ENCODE measurements around the gene NECTIN3.
A peak's percentile ranks its signal among the peaks of the same experiment; 100 is the strongest.

NECTIN3 gene, protein sequence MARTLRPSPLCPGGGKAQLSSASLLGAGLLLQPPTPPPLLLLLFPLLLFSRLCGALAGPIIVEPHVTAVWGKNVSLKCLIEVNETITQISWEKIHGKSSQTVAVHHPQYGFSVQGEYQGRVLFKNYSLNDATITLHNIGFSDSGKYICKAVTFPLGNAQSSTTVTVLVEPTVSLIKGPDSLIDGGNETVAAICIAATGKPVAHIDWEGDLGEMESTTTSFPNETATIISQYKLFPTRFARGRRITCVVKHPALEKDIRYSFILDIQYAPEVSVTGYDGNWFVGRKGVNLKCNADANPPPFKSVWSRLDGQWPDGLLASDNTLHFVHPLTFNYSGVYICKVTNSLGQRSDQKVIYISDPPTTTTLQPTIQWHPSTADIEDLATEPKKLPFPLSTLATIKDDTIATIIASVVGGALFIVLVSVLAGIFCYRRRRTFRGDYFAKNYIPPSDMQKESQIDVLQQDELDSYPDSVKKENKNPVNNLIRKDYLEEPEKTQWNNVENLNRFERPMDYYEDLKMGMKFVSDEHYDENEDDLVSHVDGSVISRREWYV

DNA sequence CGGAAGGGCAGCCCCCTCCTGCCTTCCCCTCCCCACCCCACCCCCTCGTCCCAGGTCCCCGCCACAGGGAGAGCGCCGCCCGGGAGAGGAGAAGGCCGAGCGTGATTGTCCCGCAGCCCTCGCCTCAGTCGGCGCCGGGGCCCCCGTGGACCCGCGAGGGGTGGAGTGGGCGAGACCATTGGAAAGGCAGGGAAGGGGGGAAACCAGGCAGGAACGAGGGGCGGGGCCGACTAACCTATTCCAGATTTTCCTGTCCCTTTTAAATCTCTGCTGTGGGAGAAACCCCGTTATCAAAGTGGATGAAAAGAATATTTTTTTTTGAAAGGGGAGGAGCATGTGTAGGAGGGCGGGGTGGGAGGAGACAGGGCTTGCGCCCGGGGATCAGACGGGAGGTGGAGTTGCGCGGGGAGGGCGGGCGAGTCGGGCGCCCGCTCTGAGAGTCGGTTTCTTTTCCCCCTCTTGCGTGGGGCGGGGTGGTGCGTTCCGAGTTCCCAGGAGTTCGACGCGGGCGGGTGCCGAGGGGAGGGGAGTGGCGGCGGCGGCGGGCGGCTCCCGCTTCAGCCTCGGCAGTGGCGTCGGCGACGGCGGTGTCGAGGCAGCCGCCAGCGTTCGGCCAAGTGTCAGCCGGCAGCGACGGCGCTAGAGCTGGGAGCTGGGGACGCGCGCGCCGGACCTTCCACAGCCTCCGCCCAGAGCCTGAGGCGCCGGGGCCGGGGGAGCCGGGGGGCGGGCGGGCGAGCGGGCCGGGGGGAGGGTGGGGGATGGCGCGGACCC lies at the start of gene NECTIN3:
Gene NECTIN3, plus strand, starts transcription at position 560 of the 774 bp plus-strand sequence. Its CDS starts 202 bp downstream, at position 762.
- peak; percentile 63 for DNase-seq (ENCODE audit: low read depth, low spot score)

DNA sequence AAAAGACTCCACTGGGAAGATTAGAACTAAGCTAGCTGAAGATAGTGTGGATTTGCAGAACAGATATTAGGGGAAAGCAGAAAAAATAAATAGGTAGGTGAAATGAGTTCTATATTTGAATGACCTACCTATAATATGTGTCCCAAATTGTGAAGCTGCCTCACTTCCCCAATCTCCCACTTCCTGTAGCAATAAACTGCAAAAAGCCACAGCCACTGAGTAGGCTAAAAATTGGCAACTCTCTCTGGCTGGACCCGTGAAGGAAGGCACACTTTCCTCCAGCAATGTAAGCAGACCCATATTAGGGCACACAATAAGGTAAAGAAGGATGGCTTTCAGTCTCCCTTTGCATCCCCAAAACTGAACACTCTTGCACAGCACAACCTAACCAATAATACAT lies 43.7 kb upstream of the NECTIN3 start:
- no peak for DNase-seq (ENCODE audit: low read depth, low spot score)

DNA sequence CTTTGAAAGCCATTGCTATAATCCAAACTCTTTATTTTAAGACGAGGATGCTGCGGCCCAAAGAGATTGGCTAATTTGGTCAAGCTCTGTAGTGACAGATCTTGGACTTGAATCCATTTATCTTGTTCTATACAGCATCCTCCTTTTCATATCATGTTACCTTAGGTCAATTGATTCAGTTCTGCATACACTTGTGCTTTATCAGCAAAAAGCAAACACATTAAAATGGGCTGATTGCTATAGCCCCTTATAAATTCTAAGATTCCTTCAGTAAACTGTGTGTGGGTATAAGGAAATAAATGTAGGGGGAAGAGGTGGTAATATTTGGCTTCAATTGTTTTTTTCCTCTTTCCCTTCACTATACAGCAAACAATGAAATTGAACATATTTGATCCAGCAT lies 40.1 kb upstream of the NECTIN3 start:
- DNase-seq (ENCODE audit: low read depth, low spot score), result no peak

DNA sequence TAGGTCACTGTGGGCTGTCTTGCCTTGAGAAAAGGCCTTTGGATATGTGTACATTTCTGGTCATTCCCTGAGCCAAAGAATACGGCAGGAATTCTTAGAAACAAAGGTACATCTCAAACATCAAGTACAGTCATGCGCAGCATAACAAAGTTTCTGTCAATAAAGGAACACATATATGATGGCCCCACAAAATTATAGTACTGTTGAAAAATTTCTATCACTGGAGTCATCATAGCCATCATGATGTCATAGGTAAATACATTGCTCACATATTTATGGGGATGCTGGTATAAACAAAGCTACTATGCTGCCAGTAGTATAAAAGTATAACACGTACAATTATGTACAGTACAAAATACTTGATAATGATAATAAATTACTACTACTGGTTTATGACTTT lies 38.9 kb upstream of the NECTIN3 start:
- DNase-seq (ENCODE audit: low read depth, low spot score), result no peak

DNA sequence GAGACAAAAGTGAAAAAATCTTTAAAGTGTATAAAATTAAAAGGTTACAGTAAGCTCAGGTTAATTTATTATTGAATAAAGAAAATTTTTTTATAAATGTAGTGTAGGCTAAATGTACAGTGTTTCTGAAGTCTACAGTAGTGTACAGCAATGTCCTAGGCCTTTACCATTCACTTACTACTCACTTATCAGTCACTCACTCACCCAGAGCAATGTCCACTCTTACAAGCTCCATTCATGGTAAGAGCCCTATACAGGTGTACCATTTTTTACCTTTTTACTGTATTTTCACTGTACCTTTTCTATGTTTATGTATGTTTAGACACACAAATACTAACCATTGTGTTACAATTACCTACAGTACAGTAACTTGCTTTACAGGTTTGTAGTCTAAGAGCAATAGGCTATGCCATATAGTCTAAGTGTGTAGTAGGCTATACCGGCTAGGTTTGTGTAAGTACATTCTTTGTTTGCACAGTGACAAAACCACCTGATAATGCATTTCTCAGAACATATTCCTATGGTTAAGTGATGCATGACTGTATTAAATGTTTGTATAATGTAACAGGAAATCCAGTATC lies 38.1 kb upstream of the NECTIN3 start:
- DNase-seq (ENCODE audit: low read depth, low spot score), result no peak

DNA sequence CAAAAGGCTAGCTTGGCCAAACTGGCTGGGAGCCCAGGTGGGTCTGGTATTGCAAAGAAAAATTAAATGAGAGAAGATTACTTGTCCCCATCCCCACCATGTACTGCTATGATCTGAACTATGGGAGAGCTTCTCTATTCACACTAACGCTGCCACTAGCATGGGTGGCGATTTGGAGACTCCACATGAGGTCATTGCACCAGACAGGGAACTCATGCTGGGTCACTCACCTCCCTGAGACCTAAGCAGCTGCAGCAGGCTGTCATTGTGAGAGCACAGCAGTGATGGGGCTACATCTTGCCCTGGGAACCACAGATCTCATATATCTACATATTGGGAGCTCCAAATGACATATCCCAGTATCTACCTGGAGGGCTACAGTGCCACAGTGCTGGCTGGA lies 36.3 kb upstream of the NECTIN3 start:
- DNase-seq (ENCODE audit: low read depth, low spot score), result no peak

DNA sequence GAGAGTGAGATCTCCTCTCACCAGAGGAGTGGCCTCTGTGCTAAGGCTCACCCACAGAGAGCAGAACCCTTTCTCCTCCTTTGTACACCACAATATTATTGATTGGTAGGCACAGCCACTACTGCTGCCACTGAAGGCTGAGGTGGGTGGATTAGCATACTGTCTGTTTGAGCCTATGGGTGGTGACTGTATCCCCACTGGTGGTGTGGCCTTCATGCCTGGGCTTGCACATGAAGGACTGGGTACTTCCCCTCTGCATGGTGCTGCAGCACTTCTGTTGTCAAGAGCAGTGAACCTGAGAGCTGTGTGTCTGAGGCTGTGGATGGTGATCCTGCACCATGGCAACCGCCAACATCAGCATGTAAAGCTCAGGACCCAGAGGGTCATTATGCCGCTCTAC lies 35.7 kb upstream of the NECTIN3 start:
- no peak for DNase-seq (ENCODE audit: low read depth, low spot score)

DNA sequence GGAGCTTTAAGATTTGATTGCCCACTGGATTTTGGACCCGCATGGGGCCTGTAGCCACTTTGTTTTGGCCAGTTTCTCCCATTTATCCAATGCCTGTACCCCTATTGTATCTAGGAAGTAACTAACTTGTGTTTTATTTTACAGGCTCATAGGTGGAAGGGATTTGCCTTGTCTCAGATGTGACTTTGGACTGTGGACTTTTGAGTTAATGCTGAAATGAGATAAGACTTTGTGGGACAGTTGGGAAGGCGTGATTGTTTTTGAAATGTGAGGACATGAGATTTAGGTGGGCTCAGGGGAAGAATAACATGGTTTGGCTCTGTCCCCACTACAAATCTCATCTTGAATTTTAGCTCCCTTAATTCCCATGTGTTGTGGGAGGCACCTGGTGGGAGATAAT lies 30.7 kb upstream of the NECTIN3 start:
- DNase-seq (ENCODE audit: low read depth, low spot score), result no peak

DNA sequence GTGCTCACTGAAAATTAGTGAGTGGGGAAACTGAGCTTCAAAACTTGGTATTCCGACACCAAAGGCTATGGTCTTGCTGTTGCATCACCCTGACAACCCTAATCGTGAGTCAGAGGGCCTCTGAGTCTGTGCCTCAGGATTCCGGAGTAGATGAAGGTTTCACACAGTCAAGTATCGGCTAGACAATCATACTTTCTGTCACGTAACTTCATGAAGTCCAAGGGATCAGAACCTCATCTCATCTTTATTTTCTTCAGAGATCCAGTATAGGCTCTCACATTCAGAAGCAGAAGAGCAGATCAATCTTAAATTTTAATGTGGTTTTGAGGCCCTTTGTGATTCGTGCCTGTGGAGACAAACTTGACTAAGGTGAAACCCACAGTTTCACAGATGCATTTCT lies 26.1 kb upstream of the NECTIN3 start:
- DNase-seq (ENCODE audit: low read depth, low spot score), result no peak

DNA sequence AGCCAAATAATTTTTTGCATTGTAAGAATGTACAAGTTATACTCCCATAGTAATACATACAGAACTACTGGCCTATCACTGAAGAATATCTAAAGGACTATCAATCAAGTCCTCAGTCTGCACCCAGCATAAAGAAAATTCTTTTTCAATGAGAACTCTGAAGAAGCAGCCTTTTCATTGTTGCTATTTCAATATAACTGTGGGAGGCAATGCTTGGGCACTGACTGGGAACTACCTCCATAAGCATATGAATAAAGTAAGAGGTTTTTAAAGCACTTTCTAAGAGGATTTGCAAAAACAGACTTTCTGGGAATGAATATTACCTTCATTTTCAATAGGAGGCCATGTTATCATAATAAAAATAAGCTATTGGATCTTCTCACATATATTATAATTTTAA lies 24.6 kb upstream of the NECTIN3 start:
- no peak for DNase-seq (ENCODE audit: low read depth, low spot score)

DNA sequence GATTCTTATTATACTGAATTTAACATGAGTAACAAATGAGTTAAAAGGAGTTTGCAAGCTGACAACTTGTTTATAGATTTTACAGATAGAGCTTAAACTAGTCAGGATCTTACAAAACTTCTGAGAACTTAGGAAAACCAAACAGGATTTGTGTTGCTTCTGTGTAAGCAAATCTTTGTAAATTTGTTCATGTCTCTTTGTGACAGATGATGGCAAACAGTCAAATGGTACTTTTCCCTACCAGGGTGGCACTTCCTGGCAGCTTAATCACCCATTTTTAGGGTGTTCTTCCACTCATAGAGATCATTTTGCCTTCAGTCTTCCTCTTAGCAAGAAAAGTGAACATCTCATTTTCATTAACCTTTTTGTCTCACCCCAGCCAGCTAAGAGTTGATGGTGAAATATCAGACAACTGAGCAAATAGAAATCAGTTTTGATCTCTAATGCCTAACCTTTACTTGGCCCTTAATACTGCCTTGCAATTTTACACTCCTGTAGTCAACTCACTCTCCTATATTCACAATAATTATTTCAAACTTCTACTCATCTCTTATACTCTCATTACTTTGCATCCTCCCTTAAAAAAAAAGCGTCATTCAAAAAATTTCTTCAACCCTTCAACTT lies 23.7 kb upstream of the NECTIN3 start:
- DNase-seq (ENCODE audit: low read depth, low spot score), result no peak

DNA sequence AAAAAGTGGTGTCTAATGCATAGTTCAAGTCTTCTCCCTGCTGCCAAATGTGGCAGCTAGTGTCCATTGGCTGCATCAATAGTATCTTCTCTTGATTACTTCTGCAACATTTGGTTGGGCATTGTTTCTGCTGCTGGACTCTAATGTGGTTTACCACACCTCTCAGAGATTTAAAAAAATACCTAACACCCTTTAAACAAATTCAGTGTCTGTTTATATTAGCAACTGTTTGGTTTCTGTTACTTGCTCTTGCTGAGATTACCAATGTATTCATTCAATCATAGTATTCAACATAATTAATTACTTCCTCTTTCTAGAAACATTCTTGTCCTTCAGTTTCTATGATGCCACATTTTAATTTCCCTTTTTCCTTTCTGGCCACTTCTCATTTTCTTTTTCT lies 20.3 kb upstream of the NECTIN3 start:
- no peak for DNase-seq (ENCODE audit: low read depth, low spot score)

DNA sequence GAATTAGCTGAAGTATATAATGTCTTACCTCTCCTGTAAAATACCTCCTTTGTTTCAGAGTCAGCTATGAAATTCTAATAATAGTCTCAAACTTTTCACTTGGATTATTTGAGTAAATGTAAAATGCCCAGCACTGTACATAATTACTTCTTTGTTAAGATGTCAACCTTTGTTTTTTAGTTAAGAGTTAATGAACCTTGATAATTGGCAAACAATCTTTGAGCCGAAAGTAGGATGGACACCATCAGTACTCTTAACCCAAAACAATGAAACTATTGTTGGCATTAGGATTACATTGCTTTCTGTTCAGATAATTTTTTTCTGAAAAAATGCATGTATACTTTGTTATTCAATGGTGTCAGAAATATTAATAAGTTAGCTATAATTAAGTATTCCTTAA lies 3.0 kb upstream of the NECTIN3 start:
- DNase-seq (ENCODE audit: low read depth, low spot score), result no peak

GRCh38 chr3:111069974-111070771 lies 1.4 kb upstream of the NECTIN3 start:
- no peak for DNase-seq (ENCODE audit: low read depth, low spot score)

GRCh38 chr3:111070772-111071256 lies 802 bp upstream of the NECTIN3 start:
- DNase-seq (ENCODE audit: low read depth, low spot score), result no peak

DNA sequence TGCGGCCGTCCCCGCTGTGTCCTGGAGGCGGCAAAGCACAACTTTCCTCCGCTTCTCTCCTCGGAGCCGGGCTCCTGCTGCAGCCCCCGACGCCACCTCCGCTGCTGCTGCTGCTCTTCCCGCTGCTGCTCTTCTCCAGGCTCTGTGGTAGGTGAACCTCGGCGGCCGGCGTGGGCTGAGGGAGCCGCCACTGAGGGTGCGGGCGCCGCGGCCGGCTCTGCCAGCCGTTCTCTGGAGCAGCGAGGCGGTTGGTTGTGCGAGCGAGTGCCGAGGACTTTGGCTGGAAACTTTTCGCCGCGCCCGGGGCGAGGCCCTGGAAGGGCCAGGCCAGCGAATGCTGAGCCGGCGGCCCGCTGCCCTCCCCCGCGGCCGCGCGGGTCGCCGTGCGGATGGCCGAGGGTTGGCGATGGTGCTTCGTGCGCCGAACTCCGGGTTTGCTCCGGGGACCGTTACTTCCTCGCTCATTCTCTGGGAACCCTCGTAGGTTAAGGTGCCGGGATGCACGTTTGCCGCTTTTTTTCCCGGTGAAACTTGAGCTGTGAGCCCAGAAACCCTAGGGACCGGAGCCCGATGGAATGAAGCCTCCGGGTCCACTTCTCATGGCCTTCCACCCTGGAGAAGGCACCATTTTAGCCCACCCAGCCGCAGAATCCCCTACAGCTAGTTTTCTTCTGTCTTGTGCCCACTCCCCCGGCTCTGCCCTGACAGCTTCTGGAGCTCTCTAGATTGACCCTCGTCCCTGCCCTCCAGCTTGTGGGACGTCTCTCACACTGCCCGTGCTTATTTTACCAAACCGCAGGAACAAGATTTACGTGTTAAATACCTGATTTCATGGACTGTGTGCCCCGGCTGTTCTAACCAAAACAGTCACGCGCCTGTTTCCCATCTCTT lies 660 bp downstream of the NECTIN3 start:
- no peak for DNase-seq (ENCODE audit: low read depth, low spot score)

GRCh38 chr3:111073218-111073617 lies 1.6 kb downstream of the NECTIN3 start:
- no peak for DNase-seq (ENCODE audit: low read depth, low spot score)

DNA sequence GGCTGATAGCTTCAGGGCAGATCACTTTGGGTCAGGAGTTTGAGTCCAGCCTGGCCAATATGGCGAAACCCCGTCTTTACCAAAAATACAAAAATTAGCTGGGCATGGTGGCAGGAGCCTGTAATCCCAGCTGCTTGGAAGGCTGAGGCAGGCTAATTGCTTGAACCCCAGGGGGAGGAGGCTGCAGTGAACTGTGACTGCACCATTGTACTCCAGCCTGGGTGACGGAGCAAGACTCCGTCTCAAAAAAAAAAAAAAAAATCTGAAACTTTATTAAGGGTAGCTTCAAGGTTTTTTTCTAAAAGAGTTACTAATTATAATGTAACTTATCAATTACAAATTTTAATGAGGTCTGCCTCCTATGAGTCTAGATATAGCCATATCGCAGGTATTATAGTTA lies 5.1 kb downstream of the NECTIN3 start:
- DNase-seq (ENCODE audit: low read depth, low spot score), result no peak

GRCh38 chr3:111077369-111077768 lies 5.8 kb downstream of the NECTIN3 start:
- no peak for DNase-seq (ENCODE audit: low read depth, low spot score)

DNA sequence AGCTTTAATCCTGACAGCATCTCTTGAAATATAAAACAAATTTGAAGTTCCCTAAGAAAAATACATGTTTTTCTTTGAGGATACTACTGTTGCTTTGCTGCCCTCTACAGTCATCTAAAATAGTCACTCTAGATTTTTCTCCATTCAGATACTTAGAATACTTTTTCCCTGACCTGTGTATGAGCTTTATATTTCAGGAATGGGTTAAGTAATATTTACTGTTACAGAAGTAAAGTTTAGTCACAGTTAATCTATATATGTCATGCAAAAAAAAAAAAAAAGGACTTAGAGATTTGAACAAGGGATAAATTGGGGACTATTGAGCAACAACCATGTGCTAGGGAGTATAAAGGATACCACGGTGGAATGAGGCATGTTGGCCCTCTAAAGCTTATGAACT lies 8.8 kb downstream of the NECTIN3 start:
- DNase-seq (ENCODE audit: low read depth, low spot score), result no peak
